SK-N-SH treated with all-trans-retinoic acid at 6 μM for 48 hours (cell line): ENCODE results near the gene ST6GALNAC3.

Source experiments
- ARNTL ChIP-seq: fragments of 450-650 bp; formaldehyde crosslinking; IDR thresholded peaks from 2 replicates; pipeline ENCODE4 v1.5.0; 2020; ENCODE audit warnings: low read depth, mild to moderate bottlenecking, moderate library complexity, borderline replicate concordance
- BACH2 ChIP-seq: fragments of 250-450 bp; sonication (Bioruptor Pico); IDR thresholded peaks from 2 replicates; pipeline ENCODE4 v1.9.0; 2021; ENCODE audit warnings: mild to moderate bottlenecking, borderline replicate concordance
- CSDC2 ChIP-seq: fragments of 250-450 bp; sonication (Bioruptor Pico); IDR thresholded peaks from 2 replicates; pipeline ENCODE4 v1.5.0; 2020; ENCODE audit warnings: mild to moderate bottlenecking, moderate library complexity
- ESRRG ChIP-seq: fragments of 250-450 bp; sonication (Bioruptor Pico); IDR thresholded peaks from 2 replicates; pipeline ENCODE4 v1.6.1; 2021; ENCODE audit warnings: mild to moderate bottlenecking
- RARB ChIP-seq: fragments of 250-450 bp; sonication (Bioruptor Pico); IDR thresholded peaks from 2 replicates; pipeline ENCODE4 v1.8.0; 2021; ENCODE audit warnings: mild to moderate bottlenecking, moderate library complexity
- TOX ChIP-seq: fragments of 250-450 bp; sonication (Bioruptor Pico); IDR thresholded peaks from 2 replicates; pipeline ENCODE4 v1.8.0; 2021; ENCODE audit warnings: mild to moderate bottlenecking, moderate library complexity, borderline replicate concordance
- ZFP3 ChIP-seq: fragments of 250-450 bp; sonication (Bioruptor Pico); IDR thresholded peaks from 2 replicates; pipeline ENCODE4 v1.5.0; 2020; ENCODE audit warnings: mild to moderate bottlenecking, moderate library complexity
- ZFP30 ChIP-seq: fragments of 450-650 bp; formaldehyde crosslinking; IDR thresholded peaks from 2 replicates; pipeline ENCODE4 v1.5.0; 2022; ENCODE audit warnings: mild to moderate bottlenecking, moderate library complexity
- TF ChIP-seq, protein P1 (sequence below): fragments of 250-450 bp; sonication (Bioruptor Pico); IDR thresholded peaks from 2 replicates; pipeline ENCODE4 v1.8.0; 2020; ENCODE audit warnings: mild to moderate bottlenecking, moderate library complexity, borderline replicate concordance
- TF ChIP-seq, protein P2 (sequence below): fragments of 250-450 bp; sonication (Bioruptor Pico); IDR thresholded peaks from 2 replicates; pipeline ENCODE4 v1.5.1; 2020; ENCODE audit warnings: low read depth, mild to moderate bottlenecking, moderate library complexity
- TF ChIP-seq, protein P3 (sequence below): fragments of 250-450 bp; sonication (Bioruptor Pico); IDR thresholded peaks from 2 replicates; pipeline ENCODE4 v1.5.0; 2020; ENCODE audit warnings: mild to moderate bottlenecking, moderate library complexity
- TF ChIP-seq, protein P4 (sequence below): fragments of 250-450 bp; sonication (Bioruptor Pico); IDR thresholded peaks from 2 replicates; pipeline ENCODE4 v1.5.1; 2021; ENCODE audit warnings: mild to moderate bottlenecking, moderate library complexity

DNA sequence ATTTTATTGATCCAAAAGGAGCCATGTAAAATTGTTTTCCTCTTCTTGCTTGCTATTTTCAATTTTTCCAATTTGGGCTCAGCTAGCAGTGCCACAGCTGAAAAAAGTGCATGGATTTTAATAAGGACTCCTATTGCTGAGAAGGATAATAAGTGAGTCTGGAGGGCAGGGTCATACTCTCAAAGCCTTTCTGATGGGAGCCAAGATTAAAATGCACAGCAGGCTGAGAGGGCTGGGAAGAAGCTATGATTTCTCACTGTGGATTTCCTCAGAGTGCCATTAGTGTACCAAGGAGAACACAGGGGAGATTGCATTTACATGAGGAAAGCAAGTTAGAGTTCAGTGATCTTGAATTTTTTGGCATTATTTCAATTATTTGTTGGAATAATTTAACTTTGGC is 261.3 kb downstream of the ST6GALNAC3 start:
- no peak for TF ChIP-seq ARNTL (CRISPR knock-in tag)
- no peak for TF ChIP-seq CSDC2 (CRISPR knock-in tag)
- TF ChIP-seq, protein P1, sequence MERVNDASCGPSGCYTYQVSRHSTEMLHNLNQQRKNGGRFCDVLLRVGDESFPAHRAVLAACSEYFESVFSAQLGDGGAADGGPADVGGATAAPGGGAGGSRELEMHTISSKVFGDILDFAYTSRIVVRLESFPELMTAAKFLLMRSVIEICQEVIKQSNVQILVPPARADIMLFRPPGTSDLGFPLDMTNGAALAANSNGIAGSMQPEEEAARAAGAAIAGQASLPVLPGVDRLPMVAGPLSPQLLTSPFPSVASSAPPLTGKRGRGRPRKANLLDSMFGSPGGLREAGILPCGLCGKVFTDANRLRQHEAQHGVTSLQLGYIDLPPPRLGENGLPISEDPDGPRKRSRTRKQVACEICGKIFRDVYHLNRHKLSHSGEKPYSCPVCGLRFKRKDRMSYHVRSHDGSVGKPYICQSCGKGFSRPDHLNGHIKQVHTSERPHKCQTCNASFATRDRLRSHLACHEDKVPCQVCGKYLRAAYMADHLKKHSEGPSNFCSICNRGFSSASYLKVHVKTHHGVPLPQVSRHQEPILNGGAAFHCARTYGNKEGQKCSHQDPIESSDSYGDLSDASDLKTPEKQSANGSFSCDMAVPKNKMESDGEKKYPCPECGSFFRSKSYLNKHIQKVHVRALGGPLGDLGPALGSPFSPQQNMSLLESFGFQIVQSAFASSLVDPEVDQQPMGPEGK (CRISPR knock-in tag) = no peak
- TF ChIP-seq TOX = no peak
- TF ChIP-seq, protein P2, sequence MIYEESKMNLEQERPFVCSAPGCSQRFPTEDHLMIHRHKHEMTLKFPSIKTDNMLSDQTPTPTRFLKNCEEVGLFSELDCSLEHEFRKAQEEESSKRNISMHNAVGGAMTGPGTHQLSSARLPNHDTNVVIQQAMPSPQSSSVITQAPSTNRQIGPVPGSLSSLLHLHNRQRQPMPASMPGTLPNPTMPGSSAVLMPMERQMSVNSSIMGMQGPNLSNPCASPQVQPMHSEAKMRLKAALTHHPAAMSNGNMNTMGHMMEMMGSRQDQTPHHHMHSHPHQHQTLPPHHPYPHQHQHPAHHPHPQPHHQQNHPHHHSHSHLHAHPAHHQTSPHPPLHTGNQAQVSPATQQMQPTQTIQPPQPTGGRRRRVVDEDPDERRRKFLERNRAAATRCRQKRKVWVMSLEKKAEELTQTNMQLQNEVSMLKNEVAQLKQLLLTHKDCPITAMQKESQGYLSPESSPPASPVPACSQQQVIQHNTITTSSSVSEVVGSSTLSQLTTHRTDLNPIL (CRISPR knock-in tag) = no peak
- TF ChIP-seq ZFP30 (CRISPR knock-in tag) = no peak
- TF ChIP-seq BACH2 (CRISPR knock-in tag) = no peak
- TF ChIP-seq ZFP3 (CRISPR knock-in tag) = no peak
- TF ChIP-seq RARB = no peak
- TF ChIP-seq, protein P3, sequence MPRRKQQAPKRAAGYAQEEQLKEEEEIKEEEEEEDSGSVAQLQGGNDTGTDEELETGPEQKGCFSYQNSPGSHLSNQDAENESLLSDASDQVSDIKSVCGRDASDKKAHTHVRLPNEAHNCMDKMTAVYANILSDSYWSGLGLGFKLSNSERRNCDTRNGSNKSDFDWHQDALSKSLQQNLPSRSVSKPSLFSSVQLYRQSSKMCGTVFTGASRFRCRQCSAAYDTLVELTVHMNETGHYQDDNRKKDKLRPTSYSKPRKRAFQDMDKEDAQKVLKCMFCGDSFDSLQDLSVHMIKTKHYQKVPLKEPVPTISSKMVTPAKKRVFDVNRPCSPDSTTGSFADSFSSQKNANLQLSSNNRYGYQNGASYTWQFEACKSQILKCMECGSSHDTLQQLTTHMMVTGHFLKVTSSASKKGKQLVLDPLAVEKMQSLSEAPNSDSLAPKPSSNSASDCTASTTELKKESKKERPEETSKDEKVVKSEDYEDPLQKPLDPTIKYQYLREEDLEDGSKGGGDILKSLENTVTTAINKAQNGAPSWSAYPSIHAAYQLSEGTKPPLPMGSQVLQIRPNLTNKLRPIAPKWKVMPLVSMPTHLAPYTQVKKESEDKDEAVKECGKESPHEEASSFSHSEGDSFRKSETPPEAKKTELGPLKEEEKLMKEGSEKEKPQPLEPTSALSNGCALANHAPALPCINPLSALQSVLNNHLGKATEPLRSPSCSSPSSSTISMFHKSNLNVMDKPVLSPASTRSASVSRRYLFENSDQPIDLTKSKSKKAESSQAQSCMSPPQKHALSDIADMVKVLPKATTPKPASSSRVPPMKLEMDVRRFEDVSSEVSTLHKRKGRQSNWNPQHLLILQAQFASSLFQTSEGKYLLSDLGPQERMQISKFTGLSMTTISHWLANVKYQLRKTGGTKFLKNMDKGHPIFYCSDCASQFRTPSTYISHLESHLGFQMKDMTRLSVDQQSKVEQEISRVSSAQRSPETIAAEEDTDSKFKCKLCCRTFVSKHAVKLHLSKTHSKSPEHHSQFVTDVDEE (CRISPR knock-in tag) = no peak
- TF ChIP-seq, protein P4, sequence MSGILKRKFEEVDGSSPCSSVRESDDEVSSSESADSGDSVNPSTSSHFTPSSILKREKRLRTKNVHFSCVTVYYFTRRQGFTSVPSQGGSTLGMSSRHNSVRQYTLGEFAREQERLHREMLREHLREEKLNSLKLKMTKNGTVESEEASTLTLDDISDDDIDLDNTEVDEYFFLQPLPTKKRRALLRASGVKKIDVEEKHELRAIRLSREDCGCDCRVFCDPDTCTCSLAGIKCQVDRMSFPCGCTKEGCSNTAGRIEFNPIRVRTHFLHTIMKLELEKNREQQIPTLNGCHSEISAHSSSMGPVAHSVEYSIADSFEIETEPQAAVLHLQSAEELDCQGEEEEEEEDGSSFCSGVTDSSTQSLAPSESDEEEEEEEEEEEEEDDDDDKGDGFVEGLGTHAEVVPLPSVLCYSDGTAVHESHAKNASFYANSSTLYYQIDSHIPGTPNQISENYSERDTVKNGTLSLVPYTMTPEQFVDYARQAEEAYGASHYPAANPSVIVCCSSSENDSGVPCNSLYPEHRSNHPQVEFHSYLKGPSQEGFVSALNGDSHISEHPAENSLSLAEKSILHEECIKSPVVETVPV = no peak
- TF ChIP-seq ESRRG (CRISPR knock-in tag) = no peak
